GM23248 (cell line): ENCODE results near the gene CFAP100.

ENCODE experiments used
- EZH2 ChIP-seq: fragments of 200-600 bp; sonication (generic); IDR thresholded peaks from 2 replicates; pipeline ENCODE4 v1.6.1; 2018; ENCODE audit warnings: antibody characterized with exemption, mild to moderate bottlenecking; ENCODE audit not compliant: insufficient read depth, poor library complexity, severe bottlenecking
- EZH2phosphoT487 ChIP-seq: fragments of 200-600 bp; sonication (generic); IDR thresholded peaks from 2 replicates; pipeline ENCODE4 v1.6.1; 2018; ENCODE audit warnings: antibody characterized with exemption, moderate library complexity, mild to moderate bottlenecking, low read depth; ENCODE audit not compliant: insufficient read depth

GRCh38 chr3:126459111-126459762 lies 64.5 kb downstream of the CFAP100 start:
- TF ChIP-seq EZH2 (no peak), EZH2phosphoT487 (no peak)
